Vagina (tissue), 2 donors: ENCODE measurements around the gene MAPK8IP2.

Experiments used
- POLR2AphosphoS5 ChIP-seq, 2 donors: sonication (generic); formaldehyde crosslinking; IDR thresholded peaks; one replicate each; pipeline ENCODE4 v1.9.0; 2017; ENCODE audit warnings: antibody characterized with exemption in 2 of 2, mild to moderate bottlenecking in 2 of 2, low read depth in 1 of 2; ENCODE audit not compliant: insufficient read depth in 1 of 2
- TF ChIP-seq, protein P1 (sequence below), 3 experiments: fragments of 450-650 bp in 2 of 3; fragments of 200-600 bp in 1 of 3; sonication (generic) in 1 of 3; IDR thresholded peaks; one replicate each; pipeline ENCODE4 v1.5.1; 2017 to 2019; ENCODE audit warnings: antibody characterized with exemption in 3 of 3, mild to moderate bottlenecking in 2 of 3, moderate library complexity in 2 of 3

- TF ChIP-seq, protein P1, sequence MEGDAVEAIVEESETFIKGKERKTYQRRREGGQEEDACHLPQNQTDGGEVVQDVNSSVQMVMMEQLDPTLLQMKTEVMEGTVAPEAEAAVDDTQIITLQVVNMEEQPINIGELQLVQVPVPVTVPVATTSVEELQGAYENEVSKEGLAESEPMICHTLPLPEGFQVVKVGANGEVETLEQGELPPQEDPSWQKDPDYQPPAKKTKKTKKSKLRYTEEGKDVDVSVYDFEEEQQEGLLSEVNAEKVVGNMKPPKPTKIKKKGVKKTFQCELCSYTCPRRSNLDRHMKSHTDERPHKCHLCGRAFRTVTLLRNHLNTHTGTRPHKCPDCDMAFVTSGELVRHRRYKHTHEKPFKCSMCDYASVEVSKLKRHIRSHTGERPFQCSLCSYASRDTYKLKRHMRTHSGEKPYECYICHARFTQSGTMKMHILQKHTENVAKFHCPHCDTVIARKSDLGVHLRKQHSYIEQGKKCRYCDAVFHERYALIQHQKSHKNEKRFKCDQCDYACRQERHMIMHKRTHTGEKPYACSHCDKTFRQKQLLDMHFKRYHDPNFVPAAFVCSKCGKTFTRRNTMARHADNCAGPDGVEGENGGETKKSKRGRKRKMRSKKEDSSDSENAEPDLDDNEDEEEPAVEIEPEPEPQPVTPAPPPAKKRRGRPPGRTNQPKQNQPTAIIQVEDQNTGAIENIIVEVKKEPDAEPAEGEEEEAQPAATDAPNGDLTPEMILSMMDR (IDR thresholded peaks at IDR 0.05): no peak
- TF ChIP-seq POLR2AphosphoS5 (IDR thresholded peaks at IDR 0.05; ENCODE audit: insufficient read depth in 1 of 2, low read depth in 1 of 2): no peak
Observed at GRCh38 chr22:50578776-50579310, 21.8 kb upstream of the MAPK8IP2 start.
